Smooth muscle cell (in vitro differentiated cells): Measurements from ENCODE around the gene TRIM75. TPM values are rescaled to one million over a fixed set of nuclear protein-coding genes. Genes with fewer than 3 reads are reported as not detected.

Source experiments
- DNase-seq: peaks from one replicate; lab custom pipeline; 2025; ENCODE audit not compliant: unreplicated experiment; lab: John Stamatoyannopoulos, UW
- H2AFZ ChIP-seq: fragments of 200-600 bp; sonication (generic); 2 replicates; pipeline ENCODE4 v1.6.0; 2016; ENCODE audit warnings: antibody characterized with exemption, low read depth, mild to moderate bottlenecking
- H3F3A ChIP-seq: fragments of 200-600 bp; sonication (generic); 2 replicates; pipeline ENCODE4 v1.6.0; 2017; ENCODE audit warnings: antibody characterized with exemption, low read depth
- H3K27ac ChIP-seq: fragments of 200-600 bp; sonication (generic); 2 replicates; pipeline ENCODE4 v1.5.1; 2016; ENCODE audit warnings: low read depth, mild to moderate bottlenecking
- H3K27me3 ChIP-seq: fragments of 200-600 bp; sonication (generic); 2 replicates; pipeline ENCODE4 v1.6.1; 2016; ENCODE audit warnings: low read depth, mild to moderate bottlenecking
- H3K36me3 ChIP-seq: fragments of 200-600 bp; sonication (generic); 2 replicates; pipeline ENCODE4 v1.5.1; 2016; ENCODE audit warnings: low read depth
- H3K4me1 ChIP-seq: fragments of 200-600 bp; sonication (generic); 2 replicates; pipeline ENCODE4 v1.5.1; 2016; ENCODE audit warnings: low read depth
- H3K4me2 ChIP-seq: fragments of 200-600 bp; sonication (generic); 2 replicates; pipeline ENCODE4 v1.6.0; 2016; ENCODE audit warnings: mild to moderate bottlenecking
- H3K4me3 ChIP-seq: fragments of 200-600 bp; sonication (generic); 2 replicates; pipeline ENCODE4 v1.5.1; 2016; ENCODE audit warnings: mild to moderate bottlenecking
- H3K79me2 ChIP-seq: fragments of 200-600 bp; sonication (generic); 2 replicates; pipeline ENCODE4 v1.6.0; 2016; ENCODE audit warnings: low read depth, mild to moderate bottlenecking
- H3K9ac ChIP-seq: fragments of 200-600 bp; sonication (generic); 2 replicates; pipeline ENCODE4 v1.6.0; 2016; ENCODE audit warnings: low read depth
- H3K9me3 ChIP-seq: fragments of 200-600 bp; sonication (generic); replicated peaks from 2 replicates; pipeline ENCODE4 v1.5.1; 2016; ENCODE audit warnings: low read depth
- H4K20me1 ChIP-seq: fragments of 200-600 bp; sonication (generic); 2 replicates; pipeline ENCODE4 v1.6.0; 2016; ENCODE audit warnings: low read depth
- CTCF ChIP-seq: fragments of 200-600 bp; sonication (generic); IDR thresholded peaks from 2 replicates; pipeline ENCODE4 v1.5.1; 2017; ENCODE audit warnings: borderline replicate concordance, mild to moderate bottlenecking, antibody characterized with exemption; ENCODE audit not compliant: insufficient read depth, poor library complexity, severe bottlenecking
- WGBS: methylation state at CpG from one replicate; pipeline ENCODE4 v1.1.7; 2016; ENCODE audit warnings: low lambda C conversion rate; 5-methylcytosine and 5-hydroxymethylcytosine counted together
- polyA plus RNA-seq: library from polyadenylated mRNA; unstranded; fragments of >200 nt; fragmentation: Nextera tagmentation; extraction: Ambion mirVana; gene quantifications from 2 replicates; pipeline ENCODE4 v1.2.1, GENCODE V29; 2016
- total RNA-seq: library from RNA; depleted of rRNA; stranded (reverse); fragments of >200 nt; gene quantifications from 2 replicates; pipeline ENCODE4 v1.2.3, GENCODE V29; 2014

TRIM75 gene
- total and polyA plus RNA-seq, 2 experiments from 2014 or later, result not detected

- Histone ChIP-seq H3K79me2 (no peaks in the 10 kb centered on the region), H3K36me3 (no peaks in the 10 kb centered on the region), H3K27me3 (no peaks in the 10 kb centered on the region), H3K27ac (no peak overlapping the region), H3K4me1 (no peaks in the 10 kb centered on the region), H3K4me3 (no peak overlapping the region), H3F3A (no peaks in the 10 kb centered on the region), H3K9me3 (no peaks in the 10 kb centered on the region), H2AFZ (no peak overlapping the region), H3K9ac (no peak overlapping the region), H3K4me2 (no peak overlapping the region), H4K20me1 (no peaks in the 10 kb centered on the region)
- no peak for DNase-seq
- TF ChIP-seq CTCF, result no peak
- WGBS, result 93% methylated on average over 5 of the region's 5 CpGs
Measured at GRCh38 chr4:165009493-165010227, 44.0 kb upstream of the TRIM75 start.

- no peak for TF ChIP-seq CTCF
- H3K27ac ChIP-seq, result no peak overlapping the region
- no peaks in the 10 kb centered on the region for H3K9me3 ChIP-seq
- no peak overlapping the region for H2AFZ ChIP-seq
- no peaks in the 10 kb centered on the region for H3K4me1 ChIP-seq
- no peaks in the 10 kb centered on the region for H3K27me3 ChIP-seq
- no peak overlapping the region for H3K4me2 ChIP-seq
- H4K20me1 ChIP-seq, result no peaks in the 10 kb centered on the region
- WGBS, result 91% methylated on average over 2 of the region's 2 CpGs
- no peak for DNase-seq
- no peaks in the 10 kb centered on the region for H3K79me2 ChIP-seq
- H3K36me3 ChIP-seq, result no peaks in the 10 kb centered on the region
- H3F3A ChIP-seq, result no peaks in the 10 kb centered on the region
- H3K4me3 ChIP-seq, result no peak overlapping the region
- H3K9ac ChIP-seq, result no peak overlapping the region
Measured at GRCh38 chr4:165010487-165010886, 43.2 kb upstream of the TRIM75 start.

- H3K4me2 ChIP-seq, result no peak overlapping the region
- H3F3A ChIP-seq, result no peaks in the 10 kb centered on the region
- no peaks in the 10 kb centered on the region for H3K9me3 ChIP-seq
- no peak for DNase-seq
- H3K79me2 ChIP-seq, result no peaks in the 10 kb centered on the region
- H3K27ac ChIP-seq, result no peak overlapping the region
- no peak overlapping the region for H3K9ac ChIP-seq
- no peaks in the 10 kb centered on the region for H3K4me1 ChIP-seq
- H3K36me3 ChIP-seq, result no peaks in the 10 kb centered on the region
- no peaks in the 10 kb centered on the region for H3K27me3 ChIP-seq
- no peak overlapping the region for H3K4me3 ChIP-seq
- no peak for TF ChIP-seq CTCF
- H4K20me1 ChIP-seq, result no peaks in the 10 kb centered on the region
- no peak overlapping the region for H2AFZ ChIP-seq
- WGBS, result 91% methylated on average over 8 of the region's 8 CpGs
Measured at GRCh38 chr4:165010991-165011390, 42.7 kb upstream of the TRIM75 start.

- no peaks in the 10 kb centered on the region for H3K79me2 ChIP-seq
- H3K27me3 ChIP-seq, result no peaks in the 10 kb centered on the region
- no peak for DNase-seq
- no peak overlapping the region for H3K4me3 ChIP-seq
- H3K27ac ChIP-seq, result no peak overlapping the region
- H3K9me3 ChIP-seq, result no peaks in the 10 kb centered on the region
- no peak overlapping the region for H3K9ac ChIP-seq
- H3F3A ChIP-seq, result no peaks in the 10 kb centered on the region
- WGBS, result 80% methylated on average over 5 of the region's 5 CpGs
- no peak for TF ChIP-seq CTCF
- H3K36me3 ChIP-seq, result no peaks in the 10 kb centered on the region
- H3K4me2 ChIP-seq, result no peak overlapping the region
- H4K20me1 ChIP-seq, result no peaks in the 10 kb centered on the region
- H2AFZ ChIP-seq, result no peak overlapping the region
- H3K4me1 ChIP-seq, result no peaks in the 10 kb centered on the region
Measured at GRCh38 chr4:165011403-165011802, 42.3 kb upstream of the TRIM75 start.
